IMR-90 (cell line): ENCODE measurements around the gene TMEM154. TPM values are rescaled to one million over a fixed set of nuclear protein-coding genes. Genes with fewer than 3 reads are reported as not detected.

Experiments
- ATAC-seq: fragments of 200-7000 bp; cut with Tn5 transposase; 2 replicates; pipeline ENCODE4 v1.9.1; 2020; ENCODE audit warnings: low read depth, mild to moderate bottlenecking, moderate library complexity
- BruUV-seq: library from RNA; stranded (reverse); fragments of 400-500 nt; replicated peaks from 2 replicates; lab custom pipeline; 2021; lab: Mats Ljungman, UMichigan
- CTCF ChIA-PET: fragments of 300-600 bp; formaldehyde crosslinking; extraction: SDS; loops from one replicate; lab custom pipeline; 2021; ENCODE audit warnings: antibody characterized with exemption; lab: Yijun Ruan, JAX
- POLR2A ChIA-PET: fragments of 300-600 bp; sonication (Branson Sonifier 250); formaldehyde crosslinking; loops from one replicate; lab custom pipeline; 2022; ENCODE audit warnings: antibody characterized with exemption; ENCODE audit not compliant: unreplicated experiment; lab: Charles Lee
- DNase-seq: peaks from one replicate; pipeline ENCODE4 v3.0.0; 2013
- H2AFZ ChIP-seq: replicated peaks from 2 replicates; pipeline ENCODE3; 2013; ENCODE audit warnings: low read length, mild to moderate bottlenecking; ENCODE audit not compliant: poor library complexity
- H2AK5ac ChIP-seq: 2 replicates; pipeline ENCODE4 v1.6.1; 2013; ENCODE audit warnings: low read depth, low read length, inconsistent platforms
- H2AK9ac ChIP-seq: replicated peaks from 2 replicates; pipeline ENCODE3; 2013; ENCODE audit warnings: mild to moderate bottlenecking, low read depth, low read length, moderate library complexity; ENCODE audit not compliant: poor library complexity
- H2BK120ac ChIP-seq: 2 replicates; pipeline ENCODE4 v1.6.1; 2013; ENCODE audit warnings: low read depth, low read length, inconsistent platforms
- H2BK15ac ChIP-seq: 3 replicates; pipeline ENCODE4 v1.6.1; 2013; ENCODE audit warnings: low read depth, low read length, inconsistent platforms
- H2BK20ac ChIP-seq: 2 replicates; pipeline ENCODE4 v1.6.1; 2013; ENCODE audit warnings: low read depth, mild to moderate bottlenecking, inconsistent platforms, low read length, moderate library complexity
- H2BK5ac ChIP-seq: 2 replicates; pipeline ENCODE4 v1.6.1; 2013; ENCODE audit warnings: mild to moderate bottlenecking, low read depth, low read length, inconsistent platforms; ENCODE audit not compliant: poor library complexity, severe bottlenecking
- H3K14ac ChIP-seq: replicated peaks from 2 replicates; pipeline ENCODE4 v1.6.1; 2013; ENCODE audit warnings: low read depth, low read length, inconsistent platforms
- H3K18ac ChIP-seq: 2 replicates; pipeline ENCODE4 v1.6.1; 2013; ENCODE audit warnings: low read depth, low read length, control low read depth
- H3K23ac ChIP-seq: 2 replicates; pipeline ENCODE4 v1.6.1; 2013; ENCODE audit warnings: low read depth, low read length, inconsistent platforms
- H3K27ac ChIP-seq: 2 replicates; pipeline ENCODE4 v1.5.1; 2013; ENCODE audit warnings: mild to moderate bottlenecking, control low read depth, low read length; ENCODE audit not compliant: insufficient read depth
- H3K27me3 ChIP-seq: 2 replicates; pipeline ENCODE4 v1.6.1; 2013; ENCODE audit warnings: low read length; ENCODE audit not compliant: control insufficient read depth, insufficient read depth
- H3K36me3 ChIP-seq: 2 replicates; pipeline ENCODE4 v1.6.1; 2013; ENCODE audit warnings: low read length, mixed read lengths; ENCODE audit not compliant: control insufficient read depth, insufficient read depth
- H3K4ac ChIP-seq: 2 replicates; pipeline ENCODE4 v1.6.1; 2013; ENCODE audit warnings: low read depth, low read length, inconsistent platforms
- H3K4me1 ChIP-seq: 2 replicates; pipeline ENCODE4 v1.6.1; 2013; ENCODE audit warnings: low read length, mixed read lengths; ENCODE audit not compliant: control insufficient read depth, insufficient read depth
- H3K4me2 ChIP-seq: 2 replicates; pipeline ENCODE4 v1.6.1; 2013; ENCODE audit warnings: low read depth, mild to moderate bottlenecking, control low read depth, low read length, moderate library complexity
- H3K4me3 ChIP-seq: 2 replicates; pipeline ENCODE4 v1.5.1; 2013; ENCODE audit warnings: low read depth, mild to moderate bottlenecking, control low read depth, low read length, moderate library complexity; ENCODE audit not compliant: insufficient read depth
- H3K56ac ChIP-seq: 2 replicates; pipeline ENCODE4 v1.6.1; 2013; ENCODE audit warnings: low read length, inconsistent platforms; ENCODE audit not compliant: insufficient read depth; ENCODE audit errors: extremely low read depth
- H3K79me1 ChIP-seq, 2 experiments: 2 replicates each; pipeline ENCODE4 v1.6.1; 2013; ENCODE audit warnings: low read length in 2 of 2, inconsistent platforms in 1 of 2, low read depth in 1 of 2
- H3K9ac ChIP-seq: 2 replicates; pipeline ENCODE4 v1.6.1; 2013; ENCODE audit warnings: low read depth, low read length, control low read depth
- H3K9me1 ChIP-seq: 2 replicates; pipeline ENCODE4 v1.6.1; 2013; ENCODE audit warnings: low read length, inconsistent platforms; ENCODE audit not compliant: insufficient read depth
- H3K9me3 ChIP-seq: 2 replicates; pipeline ENCODE4 v1.6.1; 2013; ENCODE audit warnings: low read length; ENCODE audit not compliant: control insufficient read depth, insufficient read depth
- H4K20me1 ChIP-seq: 2 replicates; pipeline ENCODE4 v1.6.1; 2013; ENCODE audit warnings: low read length, inconsistent platforms; ENCODE audit not compliant: insufficient read depth
- H4K5ac ChIP-seq: 2 replicates; pipeline ENCODE4 v1.6.1; 2013; ENCODE audit warnings: mild to moderate bottlenecking, low read depth, low read length, control low read depth
- H4K8ac ChIP-seq, 2 experiments: 2 replicates each; pipeline ENCODE4 v1.6.1; 2013; ENCODE audit warnings: low read depth in 2 of 2, low read length in 2 of 2, control low read depth in 1 of 2, inconsistent platforms in 1 of 2
- H4K91ac ChIP-seq: 2 replicates; pipeline ENCODE4 v1.6.1; 2013; ENCODE audit warnings: low read depth, low read length, inconsistent platforms; ENCODE audit not compliant: insufficient read depth
- BHLHE40 ChIP-seq: fragments of 150-350 bp; IDR thresholded peaks from 2 replicates; pipeline ENCODE4 v1.6.1; 2016; ENCODE audit warnings: mild to moderate bottlenecking, low read depth, low read length
- CEBPB ChIP-seq: IDR thresholded peaks from 2 replicates; pipeline ENCODE4 v1.6.1; 2012; ENCODE audit warnings: low read depth, low read length, improper control_type of control experiment
- CHD1 ChIP-seq: IDR thresholded peaks from 2 replicates; pipeline ENCODE4 v1.6.1; 2012; ENCODE audit warnings: low read depth, low read length, improper control_type of control experiment
- CTCF ChIP-seq: conservative IDR thresholded peaks from 2 replicates; pipeline ENCODE4 v1.5.1; 2012; ENCODE audit warnings: mild to moderate bottlenecking, low read depth, low read length, improper control_type of control experiment
- ELK1 ChIP-seq: fragments of 150-350 bp; IDR thresholded peaks from 2 replicates; pipeline ENCODE4 v1.6.1; 2016; ENCODE audit warnings: low read depth, mild to moderate bottlenecking, low read length, moderate library complexity, borderline replicate concordance
- FOS ChIP-seq: fragments of 150-350 bp; IDR thresholded peaks from 2 replicates; pipeline ENCODE4 v1.6.1; 2016; ENCODE audit warnings: low read depth, low read length
- MAFK ChIP-seq: IDR thresholded peaks from 2 replicates; pipeline ENCODE4 v1.6.1; 2012; ENCODE audit warnings: low read depth, low read length, improper control_type of control experiment
- MAZ ChIP-seq: IDR thresholded peaks from 2 replicates; pipeline ENCODE4 v1.6.1; 2012; ENCODE audit warnings: low read depth, mild to moderate bottlenecking, low read length, improper control_type of control experiment, moderate library complexity, borderline replicate concordance
- MXI1 ChIP-seq: IDR thresholded peaks from 2 replicates; pipeline ENCODE4 v1.6.1; 2012; ENCODE audit warnings: low read depth, mild to moderate bottlenecking, low read length, moderate library complexity, borderline replicate concordance
- NFE2L2 ChIP-seq: fragments of 150-350 bp; IDR thresholded peaks from 2 replicates; pipeline ENCODE4 v1.6.1; 2016; ENCODE audit warnings: low read depth, mild to moderate bottlenecking, low read length
- RAD21 ChIP-seq: IDR thresholded peaks from 2 replicates; pipeline ENCODE4 v1.6.1; 2012; ENCODE audit warnings: low read length, improper control_type of control experiment
- RCOR1 ChIP-seq: IDR thresholded peaks from 2 replicates; pipeline ENCODE4 v1.6.1; 2012; ENCODE audit warnings: mild to moderate bottlenecking, low read length, improper control_type of control experiment; ENCODE audit not compliant: insufficient replicate concordance
- RFX5 ChIP-seq: IDR thresholded peaks from 2 replicates; pipeline ENCODE4 v1.8.0; 2012; ENCODE audit warnings: low read depth, mild to moderate bottlenecking, low read length, moderate library complexity
- SMC3 ChIP-seq: fragments of 150-350 bp; IDR thresholded peaks from 2 replicates; pipeline ENCODE4 v1.6.1; 2016; ENCODE audit warnings: low read depth, mild to moderate bottlenecking, antibody characterized with exemption, low read length, moderate library complexity
- WGBS, 2 experiments: methylation state at CpG; one replicate each; pipeline versions ENCODE4 v1.1.5 to v1.1.7; 2013; ENCODE audit warnings: missing lambda C conversion rate in 2 of 2; ENCODE audit not compliant: insufficient read length in 1 of 2; ENCODE audit errors: extremely low coverage in 2 of 2; 5-methylcytosine and 5-hydroxymethylcytosine counted together
- dilution Hi-C: fragments of 300-500 bp; cut with HindIII; formaldehyde crosslinking; loops from one replicate; pipeline ENCODE4 v1.14.3; 2018; ENCODE audit warnings: low sequenced_read_pairs; ENCODE audit not compliant: unreplicated experiment
- in situ Hi-C: fragments of 300-500 bp; cut with MboI; formaldehyde crosslinking; loops from 3 replicates; pipeline ENCODE4 v1.14.3; 2019; ENCODE audit warnings: low sequenced_read_pairs, inconsistent platforms, mixed read lengths
- intact Hi-C: fragments of 100-400 bp; cut with micrococcal nuclease; formaldehyde crosslinking; loops from 2 replicates; pipeline ENCODE4 v1.10.0; 2022
- polyA plus RNA-seq, 3 experiments: library from polyadenylated mRNA; depleted of rRNA; stranded (reverse); fragments of >200 nt; gene quantifications; 2 replicates each; pipeline ENCODE4 v1.2.3, GENCODE V29; 2012; ENCODE audit warnings: low replicate concordance in 1 of 3
- total RNA-seq: library from RNA; depleted of rRNA; stranded (reverse); fragments of >200 nt; gene quantifications from 2 replicates; pipeline ENCODE4 v1.2.3, GENCODE V29; 2012

Gene TMEM154
- total and polyA plus RNA-seq, 2 of the 4 experiments (the other 2 are of a cell fraction) = 0.12 to 0.18 TPM

- ChIA-PET CTCF (interaction anchor here (0.6 to 3.5 kb wide), 6 partner anchors 50 to 188 kb away, joined by 3 to 24 read pairs (median 3); no protein-coding TSS in a partner anchor), POLR2A (no interaction called here)
- Histone ChIP-seq H3K79me1 (no peaks in the 10 kb centered on the region), H3K9ac (no peak overlapping the region), H3K9me3 (no peaks in the 10 kb centered on the region), H2BK20ac (no peak overlapping the region), H3K27me3 (peaks cover 9% of the 10 kb centered on the region; the same call in 1 of the 2 replicates), H2AFZ (no peak overlapping the region), H3K36me3 (no peaks in the 10 kb centered on the region), H3K4ac (no peak overlapping the region), H2AK9ac (no peak overlapping the region), H4K5ac (no peak overlapping the region), H4K8ac (no peak overlapping the region), H4K91ac (no peak overlapping the region), H4K20me1 (no peaks in the 10 kb centered on the region), H3K4me2 (no peak overlapping the region), H3K23ac (no peak overlapping the region), H2BK5ac (no peak overlapping the region), H2AK5ac (no peak overlapping the region), H2BK15ac (no peak overlapping the region), H3K4me1 (no peaks in the 10 kb centered on the region), H3K9me1 (no peaks in the 10 kb centered on the region), H3K27ac (no peak overlapping the region), H3K18ac (no peak overlapping the region), H3K14ac (no peak overlapping the region), H2BK120ac (no peak overlapping the region), H3K4me3 (no peak overlapping the region), H3K56ac (no peak overlapping the region)
- no TSS peak for BruUV-seq
- ATAC-seq (peak; percentile 84), DNase-seq (peak; percentile 28)
- TF ChIP-seq RCOR1 = no peak
- no peak for TF ChIP-seq MAFK
- no peak for TF ChIP-seq NFE2L2
- no peak for TF ChIP-seq MAZ
- no peak for TF ChIP-seq CHD1
- no peak for TF ChIP-seq RFX5
- no peak for TF ChIP-seq BHLHE40
- TF ChIP-seq SMC3 = peak; percentile 76
- no peak for TF ChIP-seq CEBPB
- TF ChIP-seq MXI1 = no peak
- TF ChIP-seq ELK1 = no peak
- TF ChIP-seq FOS = no peak
- peak; percentile 68 for TF ChIP-seq CTCF
- peak; percentile 68 for TF ChIP-seq RAD21
- intact Hi-C loops = loop anchor here (1.0 to 5.0 kb wide), 4 partner anchors 139 to 487 kb away; no protein-coding TSS in a partner anchor
- WGBS, 2 experiments = no CpG with 5 or more reads among the region's 8 CpGs
- in situ Hi-C loops = loop anchor here (5.0 kb wide), 1 partner anchor 143 kb away; no protein-coding TSS in a partner anchor
- dilution Hi-C loops = no loop called here
Observed at GRCh38 chr4:152640058-152640921, 39.5 kb downstream of the TMEM154 start.
